GM19099 (cell line): ENCODE measurements around the gene ASPA.

Experiments
- POLR2A ChIP-seq: IDR thresholded peaks from 3 replicates; pipeline ENCODE4 v1.6.1; 2011; ENCODE audit warnings: low read depth; ENCODE audit not compliant: insufficient read length; ENCODE audit errors: extremely low read depth

ASPA gene

GRCh38 chr17:3528403-3528851 is 52.6 kb downstream of the ASPA start:
- no peak for TF ChIP-seq POLR2A

DNA sequence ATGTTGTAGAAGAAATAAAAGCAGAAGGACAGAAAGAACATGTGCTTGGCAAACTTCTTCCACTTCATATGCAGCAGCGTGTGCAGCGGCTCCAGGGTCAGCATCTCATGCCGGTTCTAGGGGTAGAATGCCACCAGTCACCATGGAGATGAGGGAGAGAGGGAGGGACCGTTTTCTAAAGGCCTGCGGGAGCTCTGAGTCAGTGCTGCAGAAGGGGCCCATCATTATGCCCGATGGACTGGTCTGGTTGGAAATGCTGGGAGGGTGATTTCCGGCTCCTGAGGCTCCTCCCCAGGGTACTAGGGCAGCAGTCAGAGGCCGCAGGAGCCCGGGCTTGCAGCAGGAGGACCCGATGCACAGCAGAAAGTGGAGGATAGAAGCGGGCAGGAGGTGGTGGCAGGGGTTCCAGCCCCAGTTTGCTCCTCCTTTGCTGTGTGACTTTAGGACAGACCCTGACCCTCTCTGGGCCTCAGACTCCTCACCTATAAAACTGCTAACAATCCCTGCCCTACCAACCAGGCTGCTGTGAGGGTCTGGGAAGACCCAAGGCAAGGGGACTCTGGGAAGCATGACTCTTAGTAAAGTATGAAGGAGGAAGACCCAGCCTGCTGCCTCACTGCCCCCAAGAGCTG is 53.2 kb downstream of the ASPA start:
- no peak for TF ChIP-seq POLR2A

DNA sequence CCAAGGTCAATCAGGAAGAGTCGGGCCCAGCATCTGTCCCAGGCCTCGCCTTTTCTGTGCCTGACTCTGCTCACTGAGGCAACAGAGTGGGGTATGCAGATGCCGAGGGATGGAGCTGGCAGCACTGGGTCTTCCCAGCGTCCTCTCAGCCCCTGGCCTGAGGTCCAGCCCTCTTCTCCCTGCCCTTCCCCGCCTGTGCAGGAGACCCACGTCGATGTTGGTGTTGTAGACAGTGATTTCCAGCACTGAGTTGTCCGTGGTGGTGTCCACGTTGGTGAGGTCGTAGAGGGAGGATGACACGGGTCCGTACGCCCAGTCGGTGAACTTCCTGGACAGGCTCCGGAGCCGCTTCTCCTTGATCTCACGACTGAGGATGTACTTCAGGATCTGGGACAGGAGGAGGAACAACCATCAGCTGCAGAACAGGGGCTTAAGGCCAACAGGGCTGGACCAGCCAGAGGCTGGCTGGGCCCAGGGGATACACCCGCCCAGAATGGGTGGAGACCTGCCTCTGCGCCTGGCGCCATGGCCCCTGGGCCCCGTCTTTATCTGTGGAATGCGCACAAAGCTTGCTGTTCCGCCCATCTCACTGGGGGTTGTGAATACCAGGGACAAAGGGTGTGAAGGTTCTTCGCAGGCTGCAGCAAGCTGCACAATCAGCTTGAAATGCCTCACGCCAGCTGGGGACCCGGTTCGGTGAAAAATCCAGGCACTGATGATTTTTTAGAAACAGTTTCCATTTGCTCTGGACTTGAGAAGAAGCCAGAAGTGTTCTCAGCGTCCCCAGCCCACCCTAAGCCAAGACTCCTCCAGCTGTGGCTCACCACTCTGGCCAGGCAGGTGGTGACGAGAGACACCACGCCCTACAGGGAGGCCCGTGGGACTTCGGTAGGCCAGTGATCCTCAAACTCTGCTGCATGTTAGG is 54.3 kb downstream of the ASPA start:
- TF ChIP-seq POLR2A: no peak

DNA sequence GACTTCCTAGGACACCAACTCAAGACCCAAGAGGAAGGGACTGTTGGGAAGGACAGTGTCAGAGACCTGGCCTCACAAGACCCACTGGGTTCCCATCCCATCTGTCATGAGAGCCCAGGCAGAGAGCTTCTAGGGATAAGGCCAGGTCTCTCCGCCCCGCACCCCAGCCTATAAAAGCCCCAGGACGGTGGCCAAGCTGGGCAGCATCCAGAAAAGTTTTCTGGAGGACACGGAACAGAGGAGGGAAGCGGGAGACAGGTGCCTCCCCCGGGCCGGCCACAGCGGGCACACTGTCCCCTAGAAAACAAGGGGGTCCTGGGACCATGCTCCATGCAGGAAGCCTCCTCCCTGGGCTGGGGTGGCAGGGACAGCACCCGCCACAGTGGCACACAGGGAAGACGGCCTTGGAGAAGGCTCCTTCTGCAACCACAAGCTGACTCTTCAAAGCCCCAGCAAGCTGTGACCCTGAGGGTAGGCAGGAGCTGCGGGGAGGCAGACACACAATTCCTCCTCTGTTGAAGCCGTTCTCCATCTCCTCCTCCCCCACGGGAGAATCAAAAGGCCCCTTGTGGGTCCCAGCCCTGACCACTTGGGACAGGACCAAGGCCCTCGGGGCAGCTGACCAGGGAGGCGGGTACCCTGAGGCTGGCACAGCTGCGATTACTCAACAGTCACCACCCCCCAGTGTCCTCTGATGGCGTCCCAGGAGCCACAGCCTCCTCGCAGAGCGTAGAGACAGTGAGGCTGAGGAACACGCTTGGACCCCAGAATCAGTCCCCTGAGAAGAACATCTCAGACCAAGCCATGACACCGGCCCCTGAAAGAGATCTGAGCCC is 55.7 kb downstream of the ASPA start:
- TF ChIP-seq POLR2A: no peak

DNA sequence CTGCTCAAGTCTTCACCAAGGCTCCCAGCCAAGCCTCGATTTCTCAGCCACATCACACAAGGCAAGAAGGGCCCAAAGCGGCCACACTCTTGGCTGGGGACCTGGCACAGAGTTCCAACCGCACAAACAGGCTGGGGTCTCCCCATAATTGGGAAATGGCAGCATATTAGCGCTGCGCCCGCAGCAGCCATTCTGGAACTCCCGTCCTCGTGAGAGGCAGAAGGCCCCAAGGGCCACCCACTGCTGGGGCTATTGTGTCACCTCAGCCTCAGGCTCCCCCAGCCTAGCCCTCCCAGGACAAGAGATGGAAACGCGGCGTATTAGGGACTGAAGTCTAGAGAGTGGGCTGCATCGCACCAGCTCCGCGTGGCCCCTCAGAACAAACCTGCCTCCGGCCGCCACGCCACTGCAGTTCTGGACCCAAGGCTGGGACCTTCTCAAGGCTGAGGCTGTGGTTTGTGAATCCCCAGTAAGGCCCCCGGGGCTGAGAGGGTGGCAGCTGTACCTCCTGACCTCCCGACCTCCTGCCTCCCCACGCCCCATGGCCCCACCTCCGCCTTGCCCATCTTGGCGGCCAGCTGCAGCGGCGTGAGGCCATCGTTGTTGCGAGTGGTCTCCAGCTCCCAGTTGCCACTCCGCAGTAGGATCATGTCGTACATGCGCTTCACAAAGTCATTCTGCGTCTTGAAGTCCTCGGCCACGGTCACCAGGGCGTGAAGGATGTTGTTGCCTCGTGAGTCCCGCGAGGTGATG is 56.5 kb downstream of the ASPA start:
- no peak for TF ChIP-seq POLR2A

- TF ChIP-seq POLR2A: no peak
These were observed 57.0 kb downstream of the ASPA start for GRCh38 chr17:3532859-3533142.

GRCh38 chr17:3533752-3534151 is 58.0 kb downstream of the ASPA start:
- no peak for TF ChIP-seq POLR2A

DNA sequence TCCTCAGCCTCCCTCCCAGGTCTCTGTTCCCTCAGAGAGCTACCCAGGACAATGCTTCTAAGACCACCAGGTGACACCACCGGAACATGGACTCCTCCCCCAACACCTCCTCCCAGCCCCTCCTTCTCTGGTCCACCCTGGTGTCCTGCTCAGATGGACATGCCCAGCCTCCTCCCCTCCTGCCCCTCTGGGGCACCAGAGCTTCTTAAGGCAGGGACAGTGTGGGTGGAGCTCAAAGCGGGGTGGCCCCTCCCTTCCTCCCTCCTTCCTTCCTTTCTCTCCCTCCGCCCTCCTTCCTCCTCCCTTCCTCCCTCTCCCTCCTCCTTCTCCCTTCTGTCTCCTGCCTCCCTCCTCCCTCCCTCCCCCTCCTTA is 59.1 kb downstream of the ASPA start:
- no peak for TF ChIP-seq POLR2A

GRCh38 chr17:3535253-3535995 is 59.6 kb downstream of the ASPA start:
- TF ChIP-seq POLR2A: no peak

DNA sequence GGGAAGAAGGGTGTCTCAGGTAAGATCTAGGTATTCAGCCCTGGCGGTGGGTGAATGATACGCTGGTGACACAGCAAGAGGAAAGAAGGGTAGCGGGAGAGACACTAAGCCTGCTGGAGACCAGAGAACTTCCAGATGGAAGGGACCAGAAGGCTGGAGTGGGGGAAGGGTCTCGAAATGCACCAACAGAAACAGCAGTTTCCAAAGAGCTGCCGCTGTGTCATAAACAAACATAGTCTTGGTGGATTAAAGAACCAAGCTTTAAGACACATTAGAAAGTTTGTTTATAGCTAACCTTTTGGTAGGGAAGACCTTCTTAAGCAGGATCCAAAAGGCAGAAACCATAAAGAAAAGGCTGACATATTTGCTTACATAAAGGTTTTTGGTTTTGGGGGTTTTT is 60.9 kb downstream of the ASPA start:
- TF ChIP-seq POLR2A: no peak

DNA sequence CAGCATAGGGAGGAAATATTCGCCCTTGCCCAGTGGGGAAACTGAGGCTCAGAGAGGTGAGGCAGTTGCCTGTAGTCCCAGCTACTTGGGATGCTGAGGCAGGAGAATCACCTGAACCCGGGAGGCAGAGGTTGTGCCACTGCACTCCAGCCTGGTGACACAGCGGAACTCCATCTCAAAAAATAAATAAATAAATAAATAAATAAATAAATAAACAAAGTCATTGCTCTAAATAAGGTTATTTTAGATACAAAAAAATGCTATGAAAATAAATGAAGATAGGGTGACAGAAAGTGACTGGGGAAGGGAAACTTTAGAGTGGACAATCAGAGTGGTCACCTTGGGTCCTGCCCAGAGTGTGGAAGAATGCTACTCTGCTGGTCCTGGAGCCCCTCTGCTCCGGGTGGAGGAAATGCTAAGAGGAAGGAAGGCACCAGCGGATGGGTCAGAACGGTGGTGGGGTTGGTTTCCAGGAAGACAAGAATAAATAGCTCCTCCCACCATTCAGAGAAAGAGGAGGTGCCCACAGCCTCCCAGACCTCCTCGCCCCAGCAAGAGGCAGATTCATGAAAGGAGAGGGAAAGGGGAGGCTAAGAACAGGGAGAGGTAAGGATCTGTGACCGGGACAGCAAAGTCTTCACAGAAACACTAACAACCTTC is 64.2 kb downstream of the ASPA start:
- TF ChIP-seq POLR2A: no peak

DNA sequence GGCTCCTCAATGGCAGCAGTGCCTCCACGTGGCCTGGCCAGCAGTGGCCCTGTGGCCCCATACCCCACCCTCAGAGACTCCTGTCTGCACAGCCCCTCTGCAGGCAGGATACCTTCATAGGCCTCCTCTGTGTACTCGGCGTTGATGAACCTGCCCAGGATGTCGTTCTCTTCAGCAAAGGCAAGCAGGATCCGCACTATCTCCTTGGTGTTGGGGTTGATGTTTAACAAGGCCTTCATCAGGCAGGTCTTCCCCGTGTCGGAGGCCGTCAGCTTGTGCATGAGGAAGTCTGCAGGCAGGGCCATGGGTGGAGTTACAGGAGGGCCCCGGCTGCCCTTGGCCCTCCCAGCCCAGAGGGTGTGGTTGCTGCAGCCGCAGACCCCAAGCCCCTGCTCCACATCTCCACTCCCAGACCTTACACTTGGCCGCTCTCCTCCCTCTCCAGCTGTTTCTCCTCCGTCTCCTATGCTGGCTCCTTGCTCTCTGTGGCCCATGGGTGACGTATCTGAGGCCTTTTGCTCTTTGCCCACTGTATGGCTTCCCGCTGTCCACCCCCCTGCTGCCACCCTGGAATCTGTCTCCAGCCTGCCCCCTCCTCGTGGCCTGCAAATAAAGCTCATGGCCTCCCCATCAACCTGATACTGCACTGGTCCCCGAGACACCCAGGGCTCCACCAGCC is 66.8 kb downstream of the ASPA start:
- TF ChIP-seq POLR2A: no peak

- no peak for TF ChIP-seq POLR2A
These were observed 67.7 kb downstream of the ASPA start for GRCh38 chr17:3543453-3543852.
